ENCODE results near the gene SRD5A1.
"Not testable (repeated sequence)": the region's sequence is repeated elsewhere in the genome, so short reads cannot be mapped to it uniquely, and the experiment has no call there.

SRD5A1 gene

DNA sequence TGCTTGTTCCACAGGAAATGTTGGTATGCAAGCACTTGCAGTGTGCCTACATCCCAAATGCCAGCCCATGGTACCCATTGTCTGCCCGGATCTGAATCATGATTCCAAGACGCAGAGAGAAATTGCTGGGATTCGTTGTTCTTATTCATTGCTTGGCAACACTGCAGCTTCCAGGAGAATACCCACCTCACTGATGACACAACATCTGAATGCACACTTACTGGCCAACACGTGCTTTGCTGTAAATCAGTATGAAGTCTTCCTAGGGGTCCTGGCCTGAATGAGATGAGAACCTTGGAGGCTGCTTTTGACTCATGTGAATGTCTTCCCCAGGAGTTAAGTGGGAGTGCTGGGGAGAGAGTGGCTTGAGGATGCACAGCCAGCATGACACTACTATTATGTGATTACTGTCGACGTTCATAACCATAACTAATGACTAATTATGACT lies 11.6 kb downstream of the SRD5A1 start:
- DNase-seq (ENCODE audit: low read depth): no peak

DNA sequence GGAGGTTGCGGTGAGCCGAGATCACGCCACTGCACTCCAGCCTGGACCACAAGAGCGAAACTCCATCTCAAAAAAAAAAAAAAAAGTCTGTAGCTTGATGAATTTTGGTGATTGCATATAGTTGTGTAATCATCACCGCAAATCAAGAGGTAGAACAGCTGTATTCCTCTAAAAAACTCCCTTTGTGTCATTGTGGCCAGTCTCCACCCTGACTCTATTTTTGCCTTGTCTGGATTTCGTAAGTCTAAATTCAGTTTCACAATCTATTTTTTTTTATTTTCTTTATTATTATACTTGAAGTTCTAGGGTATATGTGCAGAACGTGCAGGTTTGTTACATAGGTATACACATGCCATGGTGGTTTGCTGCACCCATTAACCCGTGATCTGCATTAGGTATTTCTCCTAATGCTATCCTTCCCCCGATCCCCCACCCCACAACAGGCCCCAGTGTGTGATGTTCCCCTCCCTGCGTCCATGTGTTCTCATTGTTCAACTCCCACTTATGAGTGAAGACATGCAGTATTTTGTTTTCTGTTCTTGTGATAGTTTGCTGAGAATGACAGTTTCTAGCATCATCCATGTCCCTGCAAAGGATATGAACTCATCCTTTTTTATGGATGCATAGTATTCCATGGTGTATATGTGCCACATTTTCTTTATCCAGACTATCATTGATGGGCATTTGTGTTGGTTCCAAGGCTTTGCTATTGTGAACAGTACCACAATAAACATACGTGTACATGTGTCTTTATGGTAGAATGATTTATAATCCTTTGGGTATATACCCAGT lies 12.5 kb downstream of the SRD5A1 start:
- DNase-seq (ENCODE audit: low read depth): not testable (repeated sequence)

DNA sequence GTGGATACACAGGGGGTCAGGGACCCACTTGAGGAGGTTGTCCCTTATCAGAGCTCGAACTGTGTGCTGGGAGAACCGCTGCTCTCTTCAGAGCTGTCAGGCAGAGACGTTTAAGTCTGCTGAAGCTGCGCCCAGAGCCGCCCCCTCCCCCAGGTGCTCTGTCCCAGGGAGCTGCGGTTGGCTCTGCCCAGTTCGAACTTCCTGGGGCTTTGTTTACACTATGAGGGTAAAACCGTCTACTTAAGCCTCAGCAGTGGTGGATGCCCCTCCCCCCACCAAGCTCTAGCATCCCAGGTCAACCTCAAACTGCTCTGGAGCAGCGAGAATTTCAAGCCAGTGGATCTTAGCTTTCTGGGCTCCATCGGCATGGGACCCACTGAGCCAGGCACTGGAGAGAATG lies 15.9 kb downstream of the SRD5A1 start:
- DNase-seq (ENCODE audit: low read depth): no peak

DNA sequence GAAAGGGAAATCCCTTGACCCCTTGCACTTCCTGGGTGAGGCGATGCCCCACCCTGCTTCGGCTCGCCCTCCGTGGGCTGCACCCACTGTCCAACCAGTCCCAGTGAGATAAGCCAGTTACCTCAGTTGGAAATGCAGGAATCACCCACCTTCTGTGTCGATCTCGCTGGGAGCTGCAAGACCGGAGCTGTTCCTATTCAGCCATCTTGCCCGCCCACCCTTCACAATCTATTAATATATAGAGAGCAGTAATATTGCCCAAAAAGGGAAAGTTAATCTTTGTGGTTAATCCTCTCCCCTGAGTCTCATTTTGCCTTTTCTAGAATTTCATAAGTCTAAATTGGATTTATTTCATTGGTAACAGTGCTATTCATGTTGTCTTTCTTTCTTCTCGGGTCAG lies 16.4 kb downstream of the SRD5A1 start:
- no peak for DNase-seq (ENCODE audit: low read depth)

DNA sequence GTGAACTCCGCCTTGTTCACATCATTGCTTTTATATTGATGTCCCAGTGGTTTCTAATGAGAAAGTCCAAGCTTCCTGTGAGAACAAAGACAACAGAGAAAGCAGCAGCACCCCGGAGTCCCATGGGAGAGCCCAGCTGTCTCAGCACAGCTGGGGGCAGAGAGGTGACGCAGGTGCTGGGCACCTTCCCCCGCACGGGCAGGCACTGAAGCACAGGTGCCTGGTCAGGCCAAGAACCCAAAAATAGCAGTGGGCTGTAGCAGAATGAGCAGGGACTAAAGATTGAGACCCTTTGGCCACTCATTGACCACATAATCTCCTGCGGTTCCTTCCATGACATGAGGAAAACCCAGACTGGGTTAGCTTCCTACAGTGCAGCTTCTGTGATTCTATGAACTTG lies 18.8 kb downstream of the SRD5A1 start:
- DNase-seq (ENCODE audit: low read depth): no peak

DNA sequence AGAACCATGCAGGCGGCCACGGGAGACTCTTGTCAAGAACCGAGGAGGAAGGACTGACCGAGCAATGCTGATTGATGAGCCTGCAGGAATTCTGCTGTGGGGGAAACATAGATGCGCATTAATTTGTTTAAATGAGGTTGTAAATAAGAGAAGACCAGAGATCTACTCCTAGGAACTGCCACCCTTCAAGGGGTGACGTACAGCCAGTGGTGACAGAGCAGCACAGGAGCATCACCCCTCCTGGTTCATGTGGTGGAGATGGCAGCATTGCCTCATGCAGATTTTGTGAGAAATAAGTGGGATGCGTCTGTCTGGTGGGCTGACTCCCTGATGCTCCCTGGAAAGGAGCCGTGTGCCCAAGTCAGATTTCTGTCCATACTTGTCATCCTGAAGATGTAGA lies 22.2 kb downstream of the SRD5A1 start:
- no peak for DNase-seq (ENCODE audit: low read depth)

DNA sequence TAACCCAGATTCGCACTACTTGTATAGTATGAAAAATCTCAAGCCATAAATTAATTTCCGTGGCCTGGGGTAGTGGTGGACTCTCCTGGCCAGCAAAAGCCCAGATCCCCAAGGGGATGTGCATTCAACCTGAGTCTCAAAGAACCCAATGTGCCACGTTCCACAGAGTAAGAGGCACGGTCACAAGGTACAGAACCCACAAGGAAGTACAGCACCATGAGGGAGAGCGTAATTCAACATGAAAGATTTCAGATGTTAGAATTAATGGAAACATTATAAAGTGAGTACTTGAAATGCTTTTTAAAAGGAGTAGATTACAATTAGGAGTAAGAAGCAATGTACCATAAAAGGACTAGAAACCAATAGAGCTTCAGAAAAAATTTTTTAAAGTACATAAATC lies 23.4 kb downstream of the SRD5A1 start:
- DNase-seq (ENCODE audit: low read depth): no peak

DNA sequence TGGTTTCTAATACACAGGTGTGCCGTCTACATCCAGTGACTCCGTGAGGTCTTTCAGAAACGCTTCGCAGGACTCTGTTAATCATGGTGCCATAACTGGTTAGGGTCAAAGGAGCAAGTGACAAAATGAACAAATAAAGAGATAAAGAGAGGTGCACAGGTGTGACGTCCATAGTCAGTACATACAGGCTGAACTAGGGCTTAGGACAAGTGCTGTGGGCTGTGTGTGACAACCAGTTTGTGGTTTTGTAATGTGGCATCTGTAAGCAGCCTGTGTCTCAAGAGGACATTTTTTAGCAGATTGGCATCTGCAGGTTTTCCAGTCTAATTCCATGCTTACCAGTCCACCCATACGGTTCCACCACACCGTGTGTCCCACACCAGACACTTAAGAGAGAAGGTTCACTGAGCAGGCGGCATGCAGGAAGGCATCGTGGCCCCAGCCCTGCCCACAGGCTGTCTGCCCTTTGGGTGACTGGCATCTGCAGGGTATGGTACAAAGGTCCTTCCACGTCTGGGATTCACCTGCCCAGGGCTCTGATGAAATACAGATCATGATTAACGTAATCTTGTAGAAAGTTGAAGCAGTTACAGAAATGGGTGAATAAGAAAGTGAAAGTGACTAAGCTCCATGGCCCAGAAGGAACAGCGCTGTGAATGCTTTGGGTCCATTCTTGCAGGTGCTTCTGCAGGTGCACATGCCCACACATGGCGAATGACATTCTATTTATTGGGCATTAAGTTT lies 26.9 kb downstream of the SRD5A1 start:
- DNase-seq (ENCODE audit: low read depth): no peak

DNA sequence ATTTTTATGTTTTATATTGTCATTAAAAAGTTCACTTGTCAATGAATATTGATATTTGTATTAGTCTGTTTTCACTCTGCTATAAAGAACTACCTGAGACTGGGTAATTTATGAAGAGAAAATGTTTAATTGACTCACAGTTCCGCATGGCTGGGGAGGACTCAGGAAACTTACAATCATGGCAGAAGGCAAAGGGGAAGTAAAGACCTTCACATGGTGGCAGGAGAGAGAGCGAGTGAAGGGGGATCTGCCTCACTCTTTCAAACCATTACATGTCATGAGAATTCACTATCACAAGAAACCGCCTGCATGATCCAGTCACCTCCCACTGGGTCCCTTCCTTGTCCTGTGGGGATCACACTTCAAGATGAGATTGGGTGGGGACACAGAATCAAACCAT lies 27.4 kb downstream of the SRD5A1 start:
- DNase-seq (ENCODE audit: low read depth): no peak

DNA sequence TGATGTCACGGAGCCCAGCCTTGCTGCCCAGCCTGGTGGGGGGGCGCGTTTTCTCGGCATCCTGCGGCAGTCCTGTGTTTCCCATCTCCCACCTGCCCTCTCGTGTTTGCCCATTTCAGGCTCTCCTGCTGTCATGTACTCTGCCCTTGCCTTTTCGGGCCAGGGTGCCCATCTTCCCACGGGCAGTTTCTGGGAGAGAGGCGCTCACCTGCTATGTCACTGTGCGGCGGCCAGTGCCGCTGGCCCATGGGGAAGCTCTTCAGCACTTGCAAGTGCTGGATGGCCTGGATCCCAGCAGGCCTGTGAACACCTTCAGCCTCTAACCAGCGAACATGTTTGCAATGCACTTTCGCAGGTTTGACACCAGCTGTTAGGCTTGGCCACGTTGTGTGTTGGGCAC lies 33.5 kb downstream of the SRD5A1 start:
- no peak for DNase-seq (ENCODE audit: low read depth)

DNA sequence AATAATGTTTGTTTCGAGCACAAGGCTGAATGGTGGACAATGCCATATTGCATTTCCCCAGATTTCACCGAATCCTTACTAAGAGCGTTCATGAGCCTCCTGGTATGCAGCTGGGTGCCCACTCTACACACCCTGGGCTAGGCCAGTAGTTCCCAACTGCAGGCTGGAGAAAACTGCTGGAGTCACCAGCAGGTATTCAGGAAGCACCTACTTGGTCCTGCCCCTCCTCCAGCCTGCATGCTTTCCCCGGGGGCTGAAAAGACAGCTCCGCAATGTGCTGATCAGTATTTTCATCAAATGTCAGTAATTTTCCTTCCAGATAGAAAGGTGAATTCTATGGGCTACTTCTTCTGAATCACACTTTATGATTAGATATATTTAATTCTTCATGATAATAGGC lies 34.4 kb downstream of the SRD5A1 start:
- DNase-seq (ENCODE audit: low read depth): no peak

DNA sequence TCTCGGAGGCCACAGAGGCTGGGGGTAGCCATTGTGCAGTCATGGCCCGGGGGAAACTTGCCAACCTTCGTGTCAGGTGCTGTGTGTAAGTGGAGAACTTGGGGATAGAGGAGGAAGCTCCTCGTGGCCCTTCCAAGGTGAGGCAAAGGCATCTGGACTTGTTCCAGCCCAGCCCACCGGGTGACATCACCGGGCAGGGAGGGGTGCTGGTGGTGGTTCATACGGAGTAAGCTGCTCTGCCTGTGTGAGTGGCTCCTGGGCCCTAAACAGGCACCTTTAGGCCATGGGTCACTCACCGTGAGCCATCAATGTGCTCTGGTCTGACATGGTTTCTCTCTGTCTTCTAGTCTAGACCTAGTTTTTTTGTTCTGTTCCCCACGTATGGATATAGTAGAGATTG lies 35.5 kb downstream of the SRD5A1 start:
- not testable (repeated sequence) for DNase-seq (ENCODE audit: low read depth)

DNA sequence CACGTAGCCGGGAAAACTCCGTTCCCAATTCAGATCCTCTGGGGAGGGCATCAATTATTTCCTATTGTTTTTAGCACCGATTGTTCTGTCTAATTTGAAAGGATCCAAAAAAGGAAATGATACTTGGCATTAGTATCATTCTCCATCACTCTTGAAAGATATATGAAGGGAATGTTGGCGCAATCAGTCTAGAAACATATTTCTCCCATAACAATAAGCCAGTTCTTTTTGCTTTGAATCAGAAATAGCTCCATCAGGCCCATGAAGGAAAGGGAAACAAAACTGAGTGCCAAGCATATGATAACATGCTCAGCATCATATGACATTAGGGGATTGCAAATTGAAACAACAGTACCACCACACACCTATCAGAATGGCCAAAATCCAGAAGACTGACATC lies 39.8 kb downstream of the SRD5A1 start:
- DNase-seq (ENCODE audit: low read depth): no peak

DNA sequence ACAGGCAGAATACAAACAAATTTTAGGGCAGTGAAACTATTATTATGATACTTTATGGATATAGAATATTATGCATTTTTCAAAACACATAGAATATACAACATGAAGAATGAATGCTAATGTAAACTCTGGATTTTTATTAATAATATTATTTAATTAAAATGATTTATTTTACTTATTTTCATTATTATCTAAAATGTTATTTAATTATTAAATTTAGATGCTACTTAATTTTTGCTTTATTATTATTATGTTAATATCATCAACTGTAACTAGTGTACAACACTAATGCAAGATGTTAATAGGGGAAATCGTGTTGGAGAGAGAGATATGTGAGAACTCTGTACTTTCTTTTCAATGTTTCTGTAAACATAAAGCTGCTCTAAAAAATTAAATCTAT lies 40.7 kb downstream of the SRD5A1 start:
- no peak for DNase-seq (ENCODE audit: low read depth)

DNA sequence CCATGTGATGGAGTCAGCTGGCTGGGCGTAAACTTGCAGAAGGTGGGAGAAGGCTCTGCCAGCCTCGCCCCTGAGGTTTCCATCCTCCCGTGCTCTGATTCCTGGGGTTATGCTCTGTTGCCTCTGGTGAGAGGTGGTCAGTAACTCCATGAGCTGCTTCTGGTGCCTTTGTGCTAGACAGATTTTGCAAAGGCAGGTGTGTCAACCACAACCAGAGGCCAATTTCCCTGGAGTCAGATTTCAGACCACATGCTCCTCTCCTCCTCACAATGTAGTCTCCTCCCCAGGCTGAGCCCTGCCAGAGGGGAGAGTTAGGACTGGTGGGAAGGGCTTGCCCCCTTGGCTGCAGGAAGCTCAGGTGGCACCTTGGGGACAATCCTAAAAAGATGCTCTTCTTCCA lies 41.2 kb downstream of the SRD5A1 start:
- no peak for DNase-seq (ENCODE audit: low read depth)

DNA sequence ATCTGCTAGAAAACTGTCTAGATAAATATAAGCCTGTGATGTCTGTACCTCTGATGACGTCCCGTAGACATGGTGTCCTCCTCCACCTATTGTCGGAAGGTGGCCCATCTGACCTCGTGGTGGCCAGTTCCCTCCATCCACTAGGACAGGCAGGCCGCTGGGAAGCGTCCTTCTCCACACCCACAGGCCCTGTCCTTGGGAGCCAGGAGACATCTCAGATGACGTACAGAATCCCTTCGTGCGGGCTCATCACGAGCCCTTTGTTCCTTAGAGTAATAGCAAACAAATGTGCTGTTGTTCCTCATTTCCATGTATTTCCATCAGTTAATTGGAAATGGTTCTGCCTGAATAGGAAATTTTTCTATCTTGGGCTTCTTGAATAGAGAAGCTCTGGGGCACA lies 41.6 kb downstream of the SRD5A1 start:
- DNase-seq (ENCODE audit: low read depth): no peak

DNA sequence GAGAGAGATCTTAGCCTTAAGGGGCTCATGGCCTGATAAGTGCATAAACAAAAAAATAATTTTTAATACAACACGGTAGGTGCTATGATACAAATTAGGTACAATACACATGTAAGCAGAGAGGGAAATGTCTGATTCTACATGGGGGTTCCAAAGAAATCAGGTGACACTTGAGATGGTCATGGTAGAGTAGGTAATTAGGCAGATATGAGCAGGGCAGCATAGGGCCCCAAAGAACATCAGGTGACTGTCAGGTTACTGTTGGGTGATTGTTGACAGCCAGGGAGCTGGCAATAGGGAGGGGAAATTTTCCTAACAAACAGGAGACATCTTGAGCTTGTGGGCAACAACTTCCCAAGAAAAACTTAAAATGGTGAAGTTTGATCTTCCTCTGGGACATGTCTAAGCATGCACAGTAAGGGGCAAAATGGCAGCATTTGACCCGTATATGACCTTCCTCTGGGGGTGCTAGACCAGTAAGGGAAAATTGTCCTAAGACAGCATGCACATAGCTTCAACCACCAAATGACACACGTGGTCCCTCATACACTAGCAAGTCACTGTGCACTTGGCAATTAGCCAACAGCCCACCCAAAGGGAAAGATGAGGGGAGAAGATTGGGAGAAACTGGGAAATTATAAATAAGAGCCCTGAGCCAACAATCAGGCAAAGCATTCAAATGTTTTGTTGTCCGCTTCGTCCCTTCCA lies 42.7 kb downstream of the SRD5A1 start:
- DNase-seq (ENCODE audit: low read depth): peak; percentile 1

DNA sequence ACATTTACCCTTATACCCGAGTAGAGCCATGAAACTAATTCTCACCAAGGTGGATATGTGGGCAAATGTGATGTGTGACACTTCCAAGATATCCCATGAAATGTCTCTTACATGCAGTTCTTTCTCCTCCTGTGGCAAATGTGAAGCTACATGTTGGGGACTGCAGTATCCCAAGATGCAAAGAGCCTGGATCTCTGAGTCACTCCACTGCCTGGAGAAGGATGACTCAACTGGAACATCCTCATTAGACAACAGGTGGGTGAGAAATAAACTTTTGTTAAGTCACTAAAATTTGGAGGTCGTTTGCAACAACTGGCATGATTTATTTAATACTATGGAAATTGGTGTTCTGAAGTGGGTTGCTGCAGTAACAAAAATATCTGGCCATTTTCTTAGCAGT lies 43.5 kb downstream of the SRD5A1 start:
- peak; percentile 50 for DNase-seq (ENCODE audit: low read depth)

DNA sequence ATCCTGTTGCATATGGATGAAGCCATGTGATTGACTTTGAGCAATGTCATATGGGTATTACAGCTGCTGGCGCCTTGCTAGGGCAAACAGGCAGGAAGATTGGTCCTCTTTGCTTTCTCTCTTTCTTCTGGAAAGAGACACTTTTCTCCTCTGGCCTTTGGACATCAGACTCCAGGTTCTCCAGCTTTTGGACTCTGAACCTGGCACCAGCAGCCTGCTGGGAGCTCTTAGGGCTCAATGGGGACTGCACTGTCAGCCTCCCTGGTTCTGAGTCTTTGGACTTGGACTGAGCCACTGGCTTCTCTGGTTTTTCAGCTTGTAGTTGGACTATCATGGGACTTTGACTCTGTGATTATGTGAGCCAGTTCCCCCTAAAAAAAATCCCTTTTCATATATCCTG lies 45.1 kb downstream of the SRD5A1 start:
- DNase-seq (ENCODE audit: low read depth): no peak

DNA sequence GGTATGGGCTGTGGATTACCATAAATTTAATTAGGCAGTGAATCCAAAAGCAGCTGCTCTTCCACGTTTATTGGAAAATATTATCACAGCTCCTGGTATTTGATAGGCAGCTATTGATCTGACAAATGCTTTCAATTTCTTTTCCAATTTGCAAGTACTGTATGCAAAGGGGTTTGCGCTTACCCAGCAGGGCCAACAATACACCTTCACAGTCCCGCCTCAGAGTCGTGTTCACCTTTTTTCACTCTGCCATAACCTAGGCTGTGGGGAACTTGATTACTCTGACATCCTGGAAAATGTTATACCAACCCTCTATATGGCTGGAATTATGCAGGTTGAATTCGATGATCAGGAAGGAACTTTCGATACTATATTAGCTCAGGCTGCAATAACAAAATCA lies 47.7 kb downstream of the SRD5A1 start:
- no peak for DNase-seq (ENCODE audit: low read depth)

DNA sequence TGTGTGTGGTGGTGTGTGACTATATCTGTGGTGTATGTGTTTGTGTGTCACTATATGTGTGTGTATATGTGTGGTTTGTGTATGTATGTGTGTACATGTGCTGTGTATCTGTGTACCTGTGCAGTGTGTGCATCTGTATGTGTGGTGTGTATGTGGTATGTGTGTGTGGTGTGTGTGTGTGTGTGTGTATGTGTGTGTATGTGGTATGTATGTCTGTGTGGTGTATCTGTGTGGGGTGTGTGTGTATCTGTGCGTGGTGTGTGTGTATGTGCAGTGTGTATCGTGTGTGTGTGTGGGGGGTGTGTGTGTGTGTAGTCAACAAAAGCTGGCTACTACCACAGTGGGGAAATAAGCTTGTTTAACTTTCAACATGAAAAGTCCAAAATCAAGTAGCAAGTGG lies 48.4 kb downstream of the SRD5A1 start:
- DNase-seq (ENCODE audit: low read depth): no peak

DNA sequence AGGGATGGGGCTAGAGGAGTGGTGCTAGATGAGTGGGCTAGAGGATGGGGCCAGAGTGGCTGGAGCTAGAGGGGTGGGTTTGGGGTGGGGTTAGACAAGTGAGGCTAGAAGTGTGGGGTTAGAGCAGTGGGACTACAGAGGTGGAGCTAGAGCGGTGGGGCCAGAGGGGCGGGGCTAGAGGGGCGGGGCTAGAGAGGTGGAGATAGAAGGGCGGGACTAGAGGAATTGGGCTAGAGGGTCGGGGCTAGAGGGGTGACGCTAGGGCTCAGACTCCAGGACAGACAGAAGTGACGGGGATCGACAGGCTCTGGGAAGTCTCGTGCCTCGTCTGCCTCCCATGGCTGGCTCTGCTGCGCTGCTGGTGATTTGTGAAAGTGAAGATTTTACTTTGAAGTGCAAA lies 49.0 kb downstream of the SRD5A1 start:
- DNase-seq (ENCODE audit: low read depth): no peak

DNA sequence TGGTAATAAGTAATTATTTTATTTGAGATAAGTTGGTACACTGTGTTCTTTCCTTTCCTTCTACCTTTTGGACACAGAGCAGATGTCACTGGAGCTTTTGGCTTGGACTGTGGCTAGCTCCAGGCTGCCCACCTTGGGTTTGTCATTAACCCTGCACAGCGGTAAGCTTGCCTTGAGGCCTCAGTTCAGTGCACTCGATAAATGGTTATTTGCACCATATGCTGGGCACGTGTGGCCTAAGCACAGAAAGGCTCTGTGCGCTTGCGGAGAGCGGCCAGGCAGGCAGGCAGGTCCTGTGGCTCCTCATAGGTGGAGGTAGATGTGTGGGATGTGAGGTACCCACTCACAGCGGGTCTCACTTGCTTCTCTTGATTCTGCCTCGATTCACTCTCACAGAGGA lies 50.0 kb downstream of the SRD5A1 start:
- DNase-seq (ENCODE audit: low read depth): no peak

Data from EH (cell line).